Measurements from ENCODE around the gene GOLM1. TPM values are rescaled to one million over a fixed set of nuclear protein-coding genes. Genes with fewer than 3 reads are reported as not detected.

The GOLM1 gene
- total RNA-seq, 4 donors from 2014 or later = 1.8 to 2.6 (median 2.3) TPM

GRCh38 chr9:86079421-86079831, 19.9 kb downstream of the GOLM1 start:
- no peak for TF ChIP-seq POLR2A (IDR thresholded peaks at IDR 0.05)
- TF ChIP-seq CTCF (IDR thresholded peaks at IDR 0.05 in 4 of 5, conservative IDR thresholded peaks at IDR 0.05 in 1 of 5) = no peak
- ATAC-seq (no peak), DNase-seq (no peak)
- no peaks in the 10 kb centered on the region for H3K36me3 ChIP-seq
- intact Hi-C loops (cut with DNase I; ENCODE audit: low total_unique reads) (no loop called here), in situ Hi-C loops (cut with MboI; ENCODE audit: low sequenced_read_pairs in 4 of 4) (no loop called here)
- H3K27ac ChIP-seq = no peak overlapping the region
- H3K4me1 ChIP-seq = no peaks in the 10 kb centered on the region
- H3K27me3 ChIP-seq = no peaks in the 10 kb centered on the region
- H3K4me3 ChIP-seq = no peak overlapping the region
- no peaks in the 10 kb centered on the region for H3K9me3 ChIP-seq

GRCh38 chr9:86078731-86079130, 20.6 kb downstream of the GOLM1 start:
- no peaks in the 10 kb centered on the region for H3K4me1 ChIP-seq
- in situ Hi-C loops (cut with MboI; ENCODE audit: low sequenced_read_pairs in 4 of 4) (no loop called here), intact Hi-C loops (cut with DNase I; ENCODE audit: low total_unique reads) (no loop called here)
- H3K27ac ChIP-seq = no peak overlapping the region
- ATAC-seq = no peak
- DNase-seq = no peak
- no peaks in the 10 kb centered on the region for H3K27me3 ChIP-seq
- no peaks in the 10 kb centered on the region for H3K36me3 ChIP-seq
- no peak for TF ChIP-seq CTCF (IDR thresholded peaks at IDR 0.05 in 4 of 5, conservative IDR thresholded peaks at IDR 0.05 in 1 of 5)
- TF ChIP-seq POLR2A (IDR thresholded peaks at IDR 0.05) = no peak
- H3K4me3 ChIP-seq = no peak overlapping the region
- no peaks in the 10 kb centered on the region for H3K9me3 ChIP-seq

- in situ Hi-C loops (cut with MboI; ENCODE audit: low sequenced_read_pairs in 4 of 4) = no loop called here
- H3K4me1 ChIP-seq = no peaks in the 10 kb centered on the region
- no peaks in the 10 kb centered on the region for H3K27me3 ChIP-seq
- H3K27ac ChIP-seq = no peak overlapping the region
- intact Hi-C loops (cut with DNase I; ENCODE audit: low total_unique reads) = no loop called here
- DNase-seq (no peak), ATAC-seq (no peak)
- no peak for TF ChIP-seq CTCF (IDR thresholded peaks at IDR 0.05 in 4 of 5, conservative IDR thresholded peaks at IDR 0.05 in 1 of 5)
- TF ChIP-seq POLR2A (IDR thresholded peaks at IDR 0.05) = no peak
- H3K4me3 ChIP-seq = no peak overlapping the region
- H3K9me3 ChIP-seq = no peaks in the 10 kb centered on the region
- H3K36me3 ChIP-seq = no peaks in the 10 kb centered on the region
These were observed 22.1 kb downstream of the GOLM1 start for GRCh38 chr9:86077276-86077675.

GRCh38 chr9:86075132-86076109, 23.9 kb downstream of the GOLM1 start:
- intact Hi-C loops (cut with DNase I; ENCODE audit: low total_unique reads) = no loop called here
- no peak for ATAC-seq
- Histone ChIP-seq H3K27me3 (no peaks in the 10 kb centered on the region), H3K4me1 (no peaks in the 10 kb centered on the region), H3K4me3 (no peak overlapping the region), H3K36me3 (no peaks in the 10 kb centered on the region), H3K27ac (no peak overlapping the region), H3K9me3 (no peaks in the 10 kb centered on the region)
- TF ChIP-seq CTCF (IDR thresholded peaks at IDR 0.05 in 4 of 5, conservative IDR thresholded peaks at IDR 0.05 in 1 of 5) = no peak
- no peak for DNase-seq
- in situ Hi-C loops (cut with MboI; ENCODE audit: low sequenced_read_pairs in 4 of 4) = no loop called here
